HepG2 (cell line): ENCODE measurements around the gene CNNM2. TPM values are rescaled to one million over a fixed set of nuclear protein-coding genes. Genes with fewer than 3 reads are reported as not detected.

Source experiments
- AHDC1 ChIP-seq: sonication (generic); formaldehyde crosslinking; IDR thresholded peaks from 2 replicates; pipeline ENCODE4 v1.5.1; 2020; ENCODE audit warnings: mild to moderate bottlenecking, missing genetic modification reagents, borderline replicate concordance
- E2F5 ChIP-seq: sonication (generic); formaldehyde crosslinking; conservative IDR thresholded peaks from 2 replicates; pipeline ENCODE4 v1.4.0; 2020; ENCODE audit warnings: missing genetic modification reagents
- SKIL ChIP-seq: sonication (generic); formaldehyde crosslinking; IDR thresholded peaks from 2 replicates; pipeline ENCODE4 v1.8.0; 2022; ENCODE audit warnings: missing genetic modification reagents, mild to moderate bottlenecking, moderate library complexity, borderline replicate concordance
- U2AF2 ChIP-seq: fragments of 200-400 bp; formaldehyde crosslinking; IDR thresholded peaks from 2 replicates; pipeline ENCODE4 v1.6.1; 2017; ENCODE audit warnings: low read depth, mild to moderate bottlenecking, low read length
- polyA plus RNA-seq, 8 experiments: library from polyadenylated mRNA; depleted of rRNA in 3 of 8; stranded (reverse) in 7 of 8; unstranded in 1 of 8; fragments of >200 nt; fragmentation: Illumina TruSeq in 4 of 8; extraction: Trizol in 4 of 8; gene quantifications; 2 replicates each; pipeline versions ENCODE4 v1.2.1 to v1.2.3, GENCODE V29; 2011 to 2016; ENCODE audit warnings: low read depth in 4 of 8, missing spikeins in 1 of 8, mixed read lengths in 1 of 8; ENCODE audit not compliant: insufficient read depth in 1 of 8
- total RNA-seq, 5 experiments: library from RNA; depleted of rRNA; stranded (reverse); fragments of >200 nt; fragmentation: Illumina TruSeq; extraction: Trizol; gene quantifications; 2 replicates each; pipeline ENCODE4 v1.2.3, GENCODE V29; 2016; ENCODE audit warnings: low read depth in 1 of 5

The CNNM2 gene
- total and polyA plus RNA-seq, 2 of the 13 experiments (the other 11 are each of a cell fraction or from before 2014, with no cell fraction given), result 7.1 to 9.0 TPM

GRCh38 chr10:103089493-103089892, 171.4 kb downstream of the CNNM2 start (continued):
- TF ChIP-seq AHDC1 (CRISPR knock-in tag) (no peak), E2F5 (CRISPR knock-in tag) (no peak), U2AF2 (no peak), SKIL (no peak)
